ENCODE data around the gene CSF2RB.

Gene CSF2RB

GRCh38 chr22:36894266-36894665 lies 19.2 kb upstream of the CSF2RB start:
- H3K9me3 ChIP-seq (ENCODE audit: severe bottlenecking): no peaks in the 10 kb centered on the region
- H3K4me1 ChIP-seq (ENCODE audit: insufficient read depth, poor library complexity, severe bottlenecking): no peaks in the 10 kb centered on the region
- DNase-seq (ENCODE audit: low spot score): no peak
- H3K4me3 ChIP-seq (ENCODE audit: severe bottlenecking): no peak overlapping the region
- no peak overlapping the region for H3K27ac ChIP-seq (ENCODE audit: poor library complexity, severe bottlenecking)
- TF ChIP-seq CTCF (IDR thresholded peaks at IDR 0.05; ENCODE audit: poor library complexity, severe bottlenecking): no peak
- no peak for ATAC-seq (ENCODE audit: low read depth)
- H3K27me3 ChIP-seq (ENCODE audit: insufficient read depth, poor library complexity, severe bottlenecking): no peaks in the 10 kb centered on the region
- H3K36me3 ChIP-seq (ENCODE audit: low read depth): no peaks in the 10 kb centered on the region

- no peak for TF ChIP-seq CTCF (IDR thresholded peaks at IDR 0.05; ENCODE audit: poor library complexity, severe bottlenecking)
- Histone ChIP-seq H3K36me3 (ENCODE audit: low read depth) (no peaks in the 10 kb centered on the region), H3K27ac (ENCODE audit: poor library complexity, severe bottlenecking) (no peak overlapping the region), H3K9me3 (ENCODE audit: severe bottlenecking) (no peaks in the 10 kb centered on the region), H3K27me3 (ENCODE audit: insufficient read depth, poor library complexity, severe bottlenecking) (no peaks in the 10 kb centered on the region), H3K4me3 (ENCODE audit: severe bottlenecking) (no peak overlapping the region), H3K4me1 (ENCODE audit: insufficient read depth, poor library complexity, severe bottlenecking) (no peaks in the 10 kb centered on the region)
- DNase-seq (ENCODE audit: low spot score) (no peak), ATAC-seq (ENCODE audit: low read depth) (no peak)
Measured at GRCh38 chr22:36897611-36898010, 15.8 kb upstream of the CSF2RB start.

GRCh38 chr22:36898690-36899089 lies 14.7 kb upstream of the CSF2RB start:
- no peak for ATAC-seq (ENCODE audit: low read depth)
- DNase-seq (ENCODE audit: low spot score): no peak
- Histone ChIP-seq H3K27me3 (ENCODE audit: insufficient read depth, poor library complexity, severe bottlenecking) (no peaks in the 10 kb centered on the region), H3K27ac (ENCODE audit: poor library complexity, severe bottlenecking) (no peak overlapping the region), H3K36me3 (ENCODE audit: low read depth) (no peaks in the 10 kb centered on the region), H3K4me1 (ENCODE audit: insufficient read depth, poor library complexity, severe bottlenecking) (no peaks in the 10 kb centered on the region), H3K9me3 (ENCODE audit: severe bottlenecking) (no peaks in the 10 kb centered on the region), H3K4me3 (ENCODE audit: severe bottlenecking) (no peak overlapping the region)
- no peak for TF ChIP-seq CTCF (IDR thresholded peaks at IDR 0.05; ENCODE audit: poor library complexity, severe bottlenecking)

GRCh38 chr22:36899498-36899897 lies 13.9 kb upstream of the CSF2RB start:
- DNase-seq (ENCODE audit: low spot score) (no peak), ATAC-seq (ENCODE audit: low read depth) (no peak)
- Histone ChIP-seq H3K4me3 (ENCODE audit: severe bottlenecking) (no peak overlapping the region), H3K9me3 (ENCODE audit: severe bottlenecking) (no peaks in the 10 kb centered on the region), H3K27me3 (ENCODE audit: insufficient read depth, poor library complexity, severe bottlenecking) (no peaks in the 10 kb centered on the region), H3K36me3 (ENCODE audit: low read depth) (no peaks in the 10 kb centered on the region), H3K4me1 (ENCODE audit: insufficient read depth, poor library complexity, severe bottlenecking) (no peaks in the 10 kb centered on the region), H3K27ac (ENCODE audit: poor library complexity, severe bottlenecking) (no peak overlapping the region)
- TF ChIP-seq CTCF (IDR thresholded peaks at IDR 0.05; ENCODE audit: poor library complexity, severe bottlenecking): no peak

GRCh38 chr22:36900225-36900624 lies 13.2 kb upstream of the CSF2RB start:
- no peak for DNase-seq (ENCODE audit: low spot score)
- no peak for ATAC-seq (ENCODE audit: low read depth)
- no peak for TF ChIP-seq CTCF (IDR thresholded peaks at IDR 0.05; ENCODE audit: poor library complexity, severe bottlenecking)
- Histone ChIP-seq H3K4me3 (ENCODE audit: severe bottlenecking) (no peak overlapping the region), H3K9me3 (ENCODE audit: severe bottlenecking) (no peaks in the 10 kb centered on the region), H3K27ac (ENCODE audit: poor library complexity, severe bottlenecking) (no peak overlapping the region), H3K27me3 (ENCODE audit: insufficient read depth, poor library complexity, severe bottlenecking) (no peaks in the 10 kb centered on the region), H3K36me3 (ENCODE audit: low read depth) (no peaks in the 10 kb centered on the region), H3K4me1 (ENCODE audit: insufficient read depth, poor library complexity, severe bottlenecking) (no peaks in the 10 kb centered on the region)
